Esophagus muscularis mucosa (tissue), 4 donors: ENCODE data around the gene LDLRAD3.

Source experiments
- EP300 ChIP-seq: sonication (generic); formaldehyde crosslinking; IDR thresholded peaks from one replicate; pipeline ENCODE4 v1.6.1; 2017; ENCODE audit warnings: antibody characterized with exemption
- POLR2A ChIP-seq: fragments of 450-650 bp; IDR thresholded peaks from one replicate; pipeline ENCODE4 v1.6.1; 2017; ENCODE audit warnings: antibody characterized with exemption, moderate library complexity, mild to moderate bottlenecking, low read depth
- TF ChIP-seq, protein P1 (sequence below), 3 experiments: fragments of 200-600 bp in 2 of 3; fragments of 450-650 bp in 1 of 3; sonication (generic) in 2 of 3; IDR thresholded peaks; one replicate each; pipeline ENCODE4 v1.5.1; 2017 to 2019; ENCODE audit warnings: antibody characterized with exemption in 3 of 3, mild to moderate bottlenecking in 2 of 3, moderate library complexity in 1 of 3

DNA sequence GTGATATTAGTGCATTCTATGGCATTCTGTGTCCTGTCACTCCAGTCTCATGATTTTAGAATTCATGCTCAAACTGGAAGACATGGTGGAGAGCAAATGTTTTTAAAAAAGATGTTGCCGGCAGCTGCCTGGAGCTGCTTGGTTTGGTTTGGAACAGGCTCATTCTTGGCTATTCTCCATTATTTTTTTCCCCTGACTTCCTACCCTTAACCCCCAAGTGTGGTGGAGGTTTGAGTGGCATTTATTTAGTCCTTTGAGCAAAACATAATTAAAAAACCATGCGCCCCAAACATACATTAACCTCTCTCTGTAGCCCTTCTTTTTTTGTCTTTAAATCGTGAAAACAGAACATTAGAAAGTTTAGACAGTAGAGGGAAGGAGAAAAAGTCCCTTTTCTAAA is 94.7 kb downstream of the LDLRAD3 start:
- TF ChIP-seq, protein P1, sequence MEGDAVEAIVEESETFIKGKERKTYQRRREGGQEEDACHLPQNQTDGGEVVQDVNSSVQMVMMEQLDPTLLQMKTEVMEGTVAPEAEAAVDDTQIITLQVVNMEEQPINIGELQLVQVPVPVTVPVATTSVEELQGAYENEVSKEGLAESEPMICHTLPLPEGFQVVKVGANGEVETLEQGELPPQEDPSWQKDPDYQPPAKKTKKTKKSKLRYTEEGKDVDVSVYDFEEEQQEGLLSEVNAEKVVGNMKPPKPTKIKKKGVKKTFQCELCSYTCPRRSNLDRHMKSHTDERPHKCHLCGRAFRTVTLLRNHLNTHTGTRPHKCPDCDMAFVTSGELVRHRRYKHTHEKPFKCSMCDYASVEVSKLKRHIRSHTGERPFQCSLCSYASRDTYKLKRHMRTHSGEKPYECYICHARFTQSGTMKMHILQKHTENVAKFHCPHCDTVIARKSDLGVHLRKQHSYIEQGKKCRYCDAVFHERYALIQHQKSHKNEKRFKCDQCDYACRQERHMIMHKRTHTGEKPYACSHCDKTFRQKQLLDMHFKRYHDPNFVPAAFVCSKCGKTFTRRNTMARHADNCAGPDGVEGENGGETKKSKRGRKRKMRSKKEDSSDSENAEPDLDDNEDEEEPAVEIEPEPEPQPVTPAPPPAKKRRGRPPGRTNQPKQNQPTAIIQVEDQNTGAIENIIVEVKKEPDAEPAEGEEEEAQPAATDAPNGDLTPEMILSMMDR (IDR thresholded peaks at IDR 0.05), result no peak
- TF ChIP-seq POLR2A, result no peak
- TF ChIP-seq EP300, result no peak
